ENCODE results near the gene SLC22A5.
A peak's percentile ranks its signal among the peaks of the same experiment; 100 is the strongest.

The SLC22A5 gene

GRCh38 chr5:132428147-132428482 is 58.6 kb downstream of the SLC22A5 start:
- CTCF ChIA-PET, result interaction anchor here (0.9 to 11.2 kb wide), 18 partner anchors 8 to 142 kb away, joined by 3 to 159 read pairs (median 8); partner anchors contain the start of gene IRF1
- Histone ChIP-seq H3K27ac (ENCODE audit: insufficient read depth in 1 of 2, low read depth in 1 of 2, low read length in 2 of 2, poor library complexity in 1 of 2, severe bottlenecking in 2 of 2) (peak overlapping the region; percentile 82 to 93), H3K9me3 (ENCODE audit: control extremely low read depth in 1 of 5, control insufficient read depth in 4 of 5, insufficient read depth in 2 of 5, low read depth in 1 of 5, low read length in 4 of 5) (no peaks in the 10 kb centered on the region), H3K36me3 (ENCODE audit: control insufficient read depth in 4 of 4, insufficient read depth in 4 of 4, low read length in 3 of 4) (peaks cover 0 to 17% (median 6%) of the 10 kb centered on the region in 4 experiments), H3K4me1 (ENCODE audit: control extremely low read depth in 1 of 4, control insufficient read depth in 4 of 4, insufficient read depth in 4 of 4, low read length in 3 of 4) (peaks cover 76 to 96% (median 92%) of the 10 kb centered on the region in 4 experiments), H3K4me3 (ENCODE audit: control insufficient read depth in 1 of 7, extremely low read depth in 1 of 7, insufficient read depth in 4 of 7, low read depth in 2 of 7, low read length in 6 of 7) (peak overlapping the region in 3 of 7 experiments; percentile 3 to 23 (median 21)), H3K27me3 (replicated peaks in 2 of 5; ENCODE audit: control insufficient read depth in 4 of 5, insufficient read depth in 5 of 5, low read length in 4 of 5) (no peaks in the 10 kb centered on the region)
- POLR2A ChIA-PET, result interaction anchor here (1.2 to 6.0 kb wide), 5 partner anchors 17 to 62 kb away, joined by 5 to 48 read pairs (median 26); partner anchors contain the start of gene IRF1
- no peak for DNase-seq

- Histone ChIP-seq H3K27me3 (replicated peaks in 2 of 5; ENCODE audit: control insufficient read depth in 4 of 5, insufficient read depth in 5 of 5, low read length in 4 of 5) (no peaks in the 10 kb centered on the region), H3K27ac (ENCODE audit: insufficient read depth in 1 of 2, low read depth in 1 of 2, low read length in 2 of 2, poor library complexity in 1 of 2, severe bottlenecking in 2 of 2) (peak overlapping the region; percentile 82 to 93), H3K9me3 (ENCODE audit: control extremely low read depth in 1 of 5, control insufficient read depth in 4 of 5, insufficient read depth in 2 of 5, low read depth in 1 of 5, low read length in 4 of 5) (no peaks in the 10 kb centered on the region), H3K4me3 (ENCODE audit: control insufficient read depth in 1 of 7, extremely low read depth in 1 of 7, insufficient read depth in 4 of 7, low read depth in 2 of 7, low read length in 6 of 7) (peak overlapping the region in 1 of 7 experiments; percentile 30), H3K36me3 (ENCODE audit: control insufficient read depth in 4 of 4, insufficient read depth in 4 of 4, low read length in 3 of 4) (peaks cover 0 to 15% (median 4%) of the 10 kb centered on the region in 4 experiments), H3K4me1 (ENCODE audit: control extremely low read depth in 1 of 4, control insufficient read depth in 4 of 4, insufficient read depth in 4 of 4, low read length in 3 of 4) (peaks cover 71 to 92% (median 86%) of the 10 kb centered on the region in 4 experiments)
- WGBS (ENCODE audit: insufficient coverage), result 97% methylated on average over 7 of the region's 9 CpGs
- no peak for DNase-seq
- POLR2A ChIA-PET, result interaction anchor here (1.0 to 6.0 kb wide), 5 partner anchors 29 to 62 kb away, joined by 3 to 48 read pairs (median 6); partner anchors contain the start of gene IRF1
- CTCF ChIA-PET, result interaction anchor here (0.9 to 11.2 kb wide), 15 partner anchors 8 to 72 kb away, joined by 3 to 159 read pairs (median 9); partner anchors contain the start of gene IRF1
Observed at GRCh38 chr5:132428484-132429462, 59.3 kb downstream of the SLC22A5 start.

DNA sequence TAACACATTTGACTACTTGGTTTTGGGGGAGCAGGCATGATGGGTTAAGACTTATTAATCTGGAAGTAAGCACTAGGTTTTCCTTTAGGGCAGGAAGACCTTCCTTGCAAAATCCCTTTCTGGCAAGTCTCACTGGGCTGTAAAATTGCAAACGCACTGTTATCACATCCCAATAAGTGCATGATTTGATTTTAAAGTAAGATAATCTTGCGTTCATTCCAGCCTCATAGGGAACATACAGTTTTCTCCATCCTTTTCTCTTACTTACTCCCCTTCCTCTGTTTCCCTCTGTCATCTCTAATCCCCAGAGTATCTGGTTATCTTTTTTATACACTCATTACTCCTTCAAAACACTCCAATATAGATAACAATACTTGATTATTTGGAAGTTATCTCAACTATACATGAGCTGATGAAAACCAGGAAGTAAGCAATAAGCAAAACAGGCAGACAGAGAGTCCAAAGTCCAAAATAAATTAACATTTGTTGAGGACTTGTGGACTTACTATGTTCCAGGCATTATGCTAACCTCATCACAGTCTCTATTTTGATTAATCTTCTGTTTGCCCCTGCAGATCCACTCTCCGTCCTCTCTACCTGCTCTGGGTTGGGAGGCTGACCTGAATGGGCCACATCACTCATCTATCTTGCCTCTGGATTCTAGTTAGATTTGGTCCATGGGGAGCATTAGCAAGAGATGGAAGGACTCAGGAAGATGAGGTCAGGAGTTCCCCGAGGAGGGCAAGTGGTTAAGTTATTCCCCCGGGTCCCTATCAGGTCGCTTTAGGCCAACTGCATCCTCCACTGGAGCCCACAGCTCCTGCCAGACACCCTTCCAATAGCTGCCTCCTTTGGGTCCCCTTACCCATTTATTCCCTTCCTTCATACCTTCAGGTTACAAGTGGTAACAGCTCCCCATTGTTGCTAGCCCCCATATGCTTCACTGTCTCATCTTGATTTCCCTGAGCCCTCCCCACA is 60.2 kb downstream of the SLC22A5 start:
- 97% methylated on average over 3 of the region's 6 CpGs for WGBS (ENCODE audit: insufficient coverage)
- peaks cover 61 to 90% (median 83%) of the 10 kb centered on the region in 4 experiments for H3K4me1 ChIP-seq (ENCODE audit: control extremely low read depth in 1 of 4, control insufficient read depth in 4 of 4, insufficient read depth in 4 of 4, low read length in 3 of 4)
- H3K27me3 ChIP-seq (replicated peaks in 2 of 5; ENCODE audit: control insufficient read depth in 4 of 5, insufficient read depth in 5 of 5, low read length in 4 of 5), result no peaks in the 10 kb centered on the region
- CTCF ChIA-PET, result interaction anchor here (0.6 to 11.2 kb wide), 10 partner anchors 8 to 1185 kb away, joined by 3 to 159 read pairs (median 26); no protein-coding TSS in a partner anchor
- H3K9me3 ChIP-seq (ENCODE audit: control extremely low read depth in 1 of 5, control insufficient read depth in 4 of 5, insufficient read depth in 2 of 5, low read depth in 1 of 5, low read length in 4 of 5), result no peaks in the 10 kb centered on the region
- peak overlapping the region in 1 of 7 experiments; percentile 8 for H3K4me3 ChIP-seq (ENCODE audit: control insufficient read depth in 1 of 7, extremely low read depth in 1 of 7, insufficient read depth in 4 of 7, low read depth in 2 of 7, low read length in 6 of 7)
- peaks cover 0 to 13% (median 4%) of the 10 kb centered on the region in 4 experiments for H3K36me3 ChIP-seq (ENCODE audit: control insufficient read depth in 4 of 4, insufficient read depth in 4 of 4, low read length in 3 of 4)
- no peak for DNase-seq
- POLR2A ChIA-PET, result interaction anchor here (1.0 to 1.6 kb wide), 3 partner anchors 28 to 61 kb away, joined by 3 to 6 read pairs (median 3); partner anchors contain the start of gene IRF1
- H3K27ac ChIP-seq (ENCODE audit: insufficient read depth in 1 of 2, low read depth in 1 of 2, low read length in 2 of 2, poor library complexity in 1 of 2, severe bottlenecking in 2 of 2), result peak overlapping the region in 1 of 2 experiments; percentile 93

DNA sequence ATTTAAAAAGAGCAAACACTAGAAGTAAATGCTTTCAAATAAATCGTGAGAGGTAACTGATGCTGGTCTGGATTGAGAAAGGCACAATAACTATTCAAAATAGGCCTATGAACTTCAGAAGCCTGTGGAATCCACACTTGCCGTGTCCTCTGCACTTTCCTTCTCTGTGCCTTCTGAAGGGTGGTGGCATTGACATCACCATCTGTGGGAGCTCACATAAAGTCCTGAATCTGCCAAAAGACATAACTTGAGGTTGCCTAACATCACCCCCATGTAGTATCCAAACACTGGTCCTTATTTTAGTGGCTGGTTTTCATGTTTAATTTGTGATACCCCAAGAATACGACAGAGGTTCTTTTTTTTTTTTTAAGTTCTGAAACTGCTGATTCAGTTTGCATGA is 61.2 kb downstream of the SLC22A5 start:
- H3K36me3 ChIP-seq (ENCODE audit: control insufficient read depth in 4 of 4, insufficient read depth in 4 of 4, low read length in 3 of 4), result peaks cover 0 to 17% (median 4%) of the 10 kb centered on the region in 4 experiments
- DNase-seq, result peak in 1 of 3 donors; percentile 16
- peak overlapping the region in 2 of 7 experiments; percentile 2 to 18 for H3K4me3 ChIP-seq (ENCODE audit: control insufficient read depth in 1 of 7, extremely low read depth in 1 of 7, insufficient read depth in 4 of 7, low read depth in 2 of 7, low read length in 6 of 7)
- H3K27me3 ChIP-seq (replicated peaks in 2 of 5; ENCODE audit: control insufficient read depth in 4 of 5, insufficient read depth in 5 of 5, low read length in 4 of 5), result no peaks in the 10 kb centered on the region
- POLR2A ChIA-PET, result interaction anchor here (1.2 kb wide), 1 partner anchor 48 kb away, joined by 6 read pairs; no protein-coding TSS in a partner anchor
- peak overlapping the region in 1 of 2 experiments; percentile 58 for H3K27ac ChIP-seq (ENCODE audit: insufficient read depth in 1 of 2, low read depth in 1 of 2, low read length in 2 of 2, poor library complexity in 1 of 2, severe bottlenecking in 2 of 2)
- no peaks in the 10 kb centered on the region for H3K9me3 ChIP-seq (ENCODE audit: control extremely low read depth in 1 of 5, control insufficient read depth in 4 of 5, insufficient read depth in 2 of 5, low read depth in 1 of 5, low read length in 4 of 5)
- CTCF ChIA-PET, result interaction anchor here (0.9 to 11.2 kb wide), 8 partner anchors 16 to 70 kb away, joined by 3 to 159 read pairs (median 8); no protein-coding TSS in a partner anchor
- peaks cover 55 to 88% (median 79%) of the 10 kb centered on the region in 4 experiments for H3K4me1 ChIP-seq (ENCODE audit: control extremely low read depth in 1 of 4, control insufficient read depth in 4 of 4, insufficient read depth in 4 of 4, low read length in 3 of 4)
- WGBS (ENCODE audit: insufficient coverage), result 90% methylated on average over 2 of the region's 3 CpGs

DNA sequence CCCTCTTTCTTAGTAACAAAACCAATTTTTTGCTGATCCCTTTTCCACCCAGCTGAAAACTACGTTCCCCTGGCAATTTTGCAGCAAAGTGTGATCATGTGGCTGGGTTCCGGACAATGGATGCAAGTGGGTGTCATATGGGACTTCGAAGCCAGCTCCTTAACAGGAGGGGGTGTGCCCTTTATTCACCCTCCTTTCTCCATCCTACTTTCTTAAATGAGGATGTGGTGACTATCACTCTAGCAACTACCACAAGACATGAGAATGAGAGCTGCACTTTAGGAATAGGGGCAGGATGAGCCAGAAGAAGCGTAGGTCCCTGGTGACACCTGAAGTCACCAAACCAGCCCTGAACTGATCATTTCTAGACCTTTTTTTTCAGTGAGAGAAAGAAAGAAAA is 62.1 kb downstream of the SLC22A5 start:
- Histone ChIP-seq H3K4me3 (ENCODE audit: control insufficient read depth in 1 of 7, extremely low read depth in 1 of 7, insufficient read depth in 4 of 7, low read depth in 2 of 7, low read length in 6 of 7) (no peak overlapping the region), H3K36me3 (ENCODE audit: control insufficient read depth in 4 of 4, insufficient read depth in 4 of 4, low read length in 3 of 4) (peaks cover 0 to 17% (median 4%) of the 10 kb centered on the region in 4 experiments), H3K9me3 (ENCODE audit: control extremely low read depth in 1 of 5, control insufficient read depth in 4 of 5, insufficient read depth in 2 of 5, low read depth in 1 of 5, low read length in 4 of 5) (no peaks in the 10 kb centered on the region), H3K27ac (ENCODE audit: insufficient read depth in 1 of 2, low read depth in 1 of 2, low read length in 2 of 2, poor library complexity in 1 of 2, severe bottlenecking in 2 of 2) (peak overlapping the region in 1 of 2 experiments; percentile 52), H3K4me1 (ENCODE audit: control extremely low read depth in 1 of 4, control insufficient read depth in 4 of 4, insufficient read depth in 4 of 4, low read length in 3 of 4) (peaks cover 52 to 87% (median 77%) of the 10 kb centered on the region in 4 experiments), H3K27me3 (replicated peaks in 2 of 5; ENCODE audit: control insufficient read depth in 4 of 5, insufficient read depth in 5 of 5, low read length in 4 of 5) (no peaks in the 10 kb centered on the region)
- 87% methylated on average over 3 of the region's 4 CpGs for WGBS (ENCODE audit: insufficient coverage)
- ChIA-PET CTCF (interaction anchor here (1.0 to 11.2 kb wide), 9 partner anchors 11 to 69 kb away, joined by 3 to 159 read pairs (median 5); no protein-coding TSS in a partner anchor), POLR2A (interaction anchor here (0.9 to 1.2 kb wide), 3 partner anchors 24 to 48 kb away, joined by 3 to 6 read pairs (median 6); no protein-coding TSS in a partner anchor)
- peak in 2 of 3 donors; percentile 55 to 64 for DNase-seq

DNA sequence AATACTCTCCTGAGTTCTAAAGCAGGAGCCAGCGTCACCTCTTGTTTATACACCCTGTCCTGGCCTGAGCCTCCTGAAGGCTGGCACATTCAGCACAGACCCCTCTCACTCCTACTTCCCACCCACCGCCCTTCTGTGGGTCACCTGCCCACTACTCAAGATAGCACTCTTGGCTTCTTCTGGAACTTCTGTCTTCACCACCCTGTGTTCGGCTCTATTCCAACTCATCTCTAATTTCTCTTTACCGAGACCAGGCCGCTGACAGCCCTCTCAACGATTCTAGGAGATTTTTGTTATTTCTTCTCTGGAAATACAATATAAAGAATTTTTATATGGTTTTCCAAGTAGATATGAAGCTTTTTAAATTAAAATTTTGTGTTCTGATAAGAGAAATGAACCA is 63.6 kb downstream of the SLC22A5 start:
- Histone ChIP-seq H3K4me1 (ENCODE audit: control extremely low read depth in 1 of 4, control insufficient read depth in 4 of 4, insufficient read depth in 4 of 4, low read length in 3 of 4) (peaks cover 49 to 87% (median 77%) of the 10 kb centered on the region in 4 experiments), H3K27ac (ENCODE audit: insufficient read depth in 1 of 2, low read depth in 1 of 2, low read length in 2 of 2, poor library complexity in 1 of 2, severe bottlenecking in 2 of 2) (no peak overlapping the region), H3K27me3 (replicated peaks in 2 of 5; ENCODE audit: control insufficient read depth in 4 of 5, insufficient read depth in 5 of 5, low read length in 4 of 5) (no peaks in the 10 kb centered on the region), H3K9me3 (ENCODE audit: control extremely low read depth in 1 of 5, control insufficient read depth in 4 of 5, insufficient read depth in 2 of 5, low read depth in 1 of 5, low read length in 4 of 5) (no peaks in the 10 kb centered on the region), H3K4me3 (ENCODE audit: control insufficient read depth in 1 of 7, extremely low read depth in 1 of 7, insufficient read depth in 4 of 7, low read depth in 2 of 7, low read length in 6 of 7) (no peak overlapping the region), H3K36me3 (ENCODE audit: control insufficient read depth in 4 of 4, insufficient read depth in 4 of 4, low read length in 3 of 4) (peaks cover 0 to 17% (median 4%) of the 10 kb centered on the region in 4 experiments)
- POLR2A ChIA-PET, result no interaction called here
- DNase-seq, result no peak
- CTCF ChIA-PET, result interaction anchor here (1.8 to 9.8 kb wide), 3 partner anchors 33 to 68 kb away, joined by 6 to 59 read pairs (median 38); no protein-coding TSS in a partner anchor
- WGBS (ENCODE audit: insufficient coverage), result 100% methylated on average over 2 of the region's 6 CpGs
